Peyer's patch (tissue), 4 donors: ENCODE measurements around the gene KCNIP4. TPM values are rescaled to one million over a fixed set of nuclear protein-coding genes. Genes with fewer than 3 reads are reported as not detected.

ENCODE experiments used
- DNase-seq, 3 donors: peaks; one replicate each; pipeline ENCODE4 v3.0.0-alpha.2; 2017 to 2019
- H3K27ac ChIP-seq, 4 donors: fragments of 200-600 bp; sonication (generic); one replicate each; pipeline ENCODE4 v1.5.1; 2016 to 2019
- H3K27me3 ChIP-seq, 2 donors: fragments of 200-600 bp; sonication (generic); one replicate each; pipeline ENCODE4 v1.5.1; 2019
- H3K36me3 ChIP-seq, 3 donors: fragments of 200-600 bp; sonication (generic); one replicate each; pipeline ENCODE4 v1.5.1; 2016 to 2019
- H3K4me1 ChIP-seq, 4 donors: fragments of 200-600 bp; sonication (generic); one replicate each; pipeline ENCODE4 v1.5.1; 2016 to 2019
- H3K4me3 ChIP-seq, 4 donors: fragments of 200-600 bp; sonication (generic); 1 replicate in 3 of 4; 2 replicates in 1 of 4; pipeline ENCODE4 v1.5.1; 2016 to 2019; ENCODE audit warnings: mild to moderate bottlenecking in 1 of 4
- H3K9me3 ChIP-seq, 4 donors: fragments of 200-600 bp; sonication (generic); one replicate each; pipeline ENCODE4 v1.5.1; 2016 to 2019; ENCODE audit warnings: mild to moderate bottlenecking in 1 of 4
- POLR2A ChIP-seq, 2 donors: fragments of 450-650 bp; IDR thresholded peaks; one replicate each; pipeline ENCODE4 v1.5.1; 2017; ENCODE audit warnings: antibody characterized with exemption in 2 of 2, mild to moderate bottlenecking in 2 of 2, moderate library complexity in 2 of 2
- total RNA-seq, 4 donors: library from RNA; depleted of rRNA; stranded (reverse); fragments of >200 nt; gene quantifications; one replicate each; pipeline ENCODE4 v1.1.0, GENCODE V29; 2016
- TF ChIP-seq, protein P1 (sequence below), 6 experiments: fragments of 450-650 bp in 4 of 6; fragments of 200-600 bp in 2 of 6; sonication (generic) in 1 of 6; IDR thresholded peaks; one replicate each; pipeline ENCODE4 v1.5.1; 2017 to 2019; ENCODE audit warnings: antibody characterized with exemption in 6 of 6, mild to moderate bottlenecking in 3 of 6, moderate library complexity in 1 of 6

Gene KCNIP4
- total RNA-seq, 4 donors from 2014 or later, result 2.8 TPM; not detected in 3

DNA sequence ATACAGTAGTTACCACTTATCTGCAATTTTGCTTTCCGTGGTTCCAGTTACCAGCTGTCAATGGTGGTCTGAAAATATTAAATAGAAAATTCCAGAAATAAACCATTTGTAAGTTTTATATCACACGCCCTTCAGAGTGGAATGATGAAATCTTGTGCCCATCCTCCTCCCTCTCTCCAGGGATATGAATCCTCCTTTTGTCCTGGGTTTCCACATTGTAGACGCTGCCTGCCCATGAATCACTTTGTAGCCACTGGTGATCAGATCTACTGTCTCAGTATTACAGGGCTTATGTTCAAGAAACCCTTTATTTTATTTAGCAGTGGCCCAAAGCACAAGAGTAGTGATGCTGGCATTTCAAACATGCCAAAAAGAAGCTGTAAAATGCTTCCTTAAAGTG is 198.6 kb downstream of the KCNIP4 start:
- Histone ChIP-seq H3K36me3 (no peaks in the 10 kb centered on the region), H3K27me3 (no peaks in the 10 kb centered on the region), H3K4me3 (no peak overlapping the region), H3K9me3 (no peaks in the 10 kb centered on the region), H3K27ac (no peak overlapping the region), H3K4me1 (no peaks in the 10 kb centered on the region)
- no peak for TF ChIP-seq POLR2A (IDR thresholded peaks at IDR 0.05)
- TF ChIP-seq, protein P1, sequence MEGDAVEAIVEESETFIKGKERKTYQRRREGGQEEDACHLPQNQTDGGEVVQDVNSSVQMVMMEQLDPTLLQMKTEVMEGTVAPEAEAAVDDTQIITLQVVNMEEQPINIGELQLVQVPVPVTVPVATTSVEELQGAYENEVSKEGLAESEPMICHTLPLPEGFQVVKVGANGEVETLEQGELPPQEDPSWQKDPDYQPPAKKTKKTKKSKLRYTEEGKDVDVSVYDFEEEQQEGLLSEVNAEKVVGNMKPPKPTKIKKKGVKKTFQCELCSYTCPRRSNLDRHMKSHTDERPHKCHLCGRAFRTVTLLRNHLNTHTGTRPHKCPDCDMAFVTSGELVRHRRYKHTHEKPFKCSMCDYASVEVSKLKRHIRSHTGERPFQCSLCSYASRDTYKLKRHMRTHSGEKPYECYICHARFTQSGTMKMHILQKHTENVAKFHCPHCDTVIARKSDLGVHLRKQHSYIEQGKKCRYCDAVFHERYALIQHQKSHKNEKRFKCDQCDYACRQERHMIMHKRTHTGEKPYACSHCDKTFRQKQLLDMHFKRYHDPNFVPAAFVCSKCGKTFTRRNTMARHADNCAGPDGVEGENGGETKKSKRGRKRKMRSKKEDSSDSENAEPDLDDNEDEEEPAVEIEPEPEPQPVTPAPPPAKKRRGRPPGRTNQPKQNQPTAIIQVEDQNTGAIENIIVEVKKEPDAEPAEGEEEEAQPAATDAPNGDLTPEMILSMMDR (IDR thresholded peaks at IDR 0.05), result no peak
- DNase-seq, result no peak

DNA sequence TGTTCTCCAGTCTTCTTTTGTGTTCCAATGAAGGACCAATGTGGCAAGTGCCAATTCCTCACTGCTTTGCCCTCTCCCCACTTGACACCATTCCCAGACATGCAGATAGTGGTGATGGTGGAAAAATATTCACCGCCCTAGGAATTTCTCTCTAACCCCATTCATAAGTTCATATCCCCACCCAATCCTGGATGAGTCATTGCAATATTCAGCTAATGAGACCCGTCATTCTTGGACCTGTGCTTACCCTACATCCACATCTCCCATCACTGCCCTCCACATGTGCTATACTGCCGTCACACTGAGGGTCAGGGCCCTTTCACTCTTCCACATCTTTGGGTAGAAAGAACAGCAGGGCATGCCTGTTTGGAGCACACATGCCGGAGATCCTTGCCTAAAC is 199.2 kb downstream of the KCNIP4 start:
- no peak for DNase-seq
- H3K36me3 ChIP-seq, result no peaks in the 10 kb centered on the region
- TF ChIP-seq, protein P1 (IDR thresholded peaks at IDR 0.05), result no peak
- no peak overlapping the region for H3K27ac ChIP-seq
- H3K27me3 ChIP-seq, result no peaks in the 10 kb centered on the region
- no peaks in the 10 kb centered on the region for H3K4me1 ChIP-seq
- no peak overlapping the region for H3K4me3 ChIP-seq
- H3K9me3 ChIP-seq, result no peaks in the 10 kb centered on the region

DNA sequence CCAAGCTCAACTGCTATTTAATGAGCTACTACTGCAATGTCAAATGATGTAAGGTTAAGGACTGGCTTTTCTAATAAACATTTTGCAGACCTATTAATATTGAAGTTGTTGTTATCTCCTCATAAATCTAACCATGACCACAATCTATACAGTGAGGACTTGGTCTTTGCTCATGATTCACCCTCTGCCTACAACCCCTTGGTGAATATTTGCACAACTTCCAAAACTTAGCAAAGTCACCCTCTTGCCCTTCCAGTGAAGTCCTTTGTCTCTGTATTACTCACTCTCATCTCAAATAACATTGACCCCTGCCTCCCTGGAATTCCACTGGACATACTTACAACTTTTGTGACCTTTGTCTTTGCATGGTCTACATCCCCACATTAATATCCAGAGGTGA is 204.5 kb downstream of the KCNIP4 start:
- no peaks in the 10 kb centered on the region for H3K27me3 ChIP-seq
- no peak for TF ChIP-seq POLR2A (IDR thresholded peaks at IDR 0.05)
- TF ChIP-seq, protein P1 (IDR thresholded peaks at IDR 0.05), result no peak
- no peaks in the 10 kb centered on the region for H3K9me3 ChIP-seq
- H3K27ac ChIP-seq, result no peak overlapping the region
- no peaks in the 10 kb centered on the region for H3K36me3 ChIP-seq
- no peaks in the 10 kb centered on the region for H3K4me1 ChIP-seq
- DNase-seq, result no peak
- no peak overlapping the region for H3K4me3 ChIP-seq

DNA sequence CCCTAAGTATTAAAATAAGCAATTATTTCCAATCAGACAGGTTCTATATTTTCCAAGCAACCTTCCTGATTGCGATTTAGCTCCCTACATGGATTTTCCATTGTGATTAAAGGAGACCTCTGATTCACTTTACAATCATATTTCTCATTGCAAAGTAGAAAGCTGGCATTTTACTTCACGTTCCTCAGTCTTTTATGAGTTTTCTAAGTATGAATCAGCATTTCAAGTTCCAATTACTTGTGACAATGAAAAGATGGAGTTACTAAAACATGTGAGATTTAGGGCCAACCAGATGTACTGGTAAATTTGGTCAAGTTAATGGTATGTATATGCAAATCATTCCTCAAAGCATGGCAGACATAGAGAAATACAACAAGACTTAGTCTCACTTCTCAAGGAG is 206.2 kb downstream of the KCNIP4 start:
- Histone ChIP-seq H3K27ac (no peak overlapping the region), H3K4me3 (no peak overlapping the region), H3K27me3 (no peaks in the 10 kb centered on the region), H3K4me1 (no peaks in the 10 kb centered on the region), H3K9me3 (no peaks in the 10 kb centered on the region), H3K36me3 (no peaks in the 10 kb centered on the region)
- TF ChIP-seq, protein P1 (IDR thresholded peaks at IDR 0.05), result no peak
- DNase-seq, result no peak

DNA sequence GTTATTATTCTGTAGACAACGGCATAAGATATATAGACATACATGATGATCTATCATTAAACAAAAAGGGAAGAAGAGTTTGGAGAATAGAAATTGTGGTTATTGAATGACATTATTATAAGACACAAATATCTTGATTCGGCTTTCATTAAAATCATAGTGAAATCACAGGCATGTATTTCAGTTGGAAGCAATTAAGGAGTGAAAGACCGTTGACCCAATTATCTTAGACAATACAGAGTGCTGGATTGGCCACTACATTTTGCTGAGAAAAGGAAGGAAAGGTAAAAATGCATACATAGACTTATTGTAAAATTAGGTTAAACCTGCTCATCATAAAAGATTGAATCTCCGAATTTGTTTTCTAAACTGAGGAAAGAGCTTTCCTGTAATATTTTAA is 209.8 kb downstream of the KCNIP4 start:
- DNase-seq, result no peak
- H3K9me3 ChIP-seq, result no peaks in the 10 kb centered on the region
- no peaks in the 10 kb centered on the region for H3K4me1 ChIP-seq
- no peaks in the 10 kb centered on the region for H3K36me3 ChIP-seq
- no peak overlapping the region for H3K27ac ChIP-seq
- TF ChIP-seq, protein P1 (IDR thresholded peaks at IDR 0.05), result no peak
- TF ChIP-seq POLR2A (IDR thresholded peaks at IDR 0.05), result no peak
- H3K4me3 ChIP-seq, result no peak overlapping the region
- H3K27me3 ChIP-seq, result no peaks in the 10 kb centered on the region

DNA sequence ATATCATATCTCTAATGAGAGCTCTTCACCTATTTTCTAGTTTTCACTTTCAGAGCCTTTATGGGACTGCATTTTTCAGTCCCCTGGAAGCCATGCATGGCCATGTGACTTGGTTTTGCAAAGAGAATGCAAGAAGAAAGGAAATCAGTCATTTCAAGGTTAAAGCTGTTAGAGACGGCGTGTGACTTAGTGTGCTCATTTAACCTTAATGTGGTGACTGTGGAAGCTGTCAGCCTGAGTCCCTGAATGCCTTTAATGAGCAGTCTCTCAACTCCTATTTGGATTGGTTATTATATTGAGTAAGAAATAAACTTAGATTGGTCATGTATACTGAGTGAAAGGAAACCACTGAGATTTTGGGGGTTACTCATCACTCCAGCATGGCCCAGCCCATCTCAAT is 212.7 kb downstream of the KCNIP4 start:
- H3K27me3 ChIP-seq, result no peaks in the 10 kb centered on the region
- DNase-seq, result no peak
- H3K9me3 ChIP-seq, result no peaks in the 10 kb centered on the region
- no peak overlapping the region for H3K4me3 ChIP-seq
- H3K27ac ChIP-seq, result no peak overlapping the region
- TF ChIP-seq, protein P1 (IDR thresholded peaks at IDR 0.05), result no peak
- TF ChIP-seq POLR2A (IDR thresholded peaks at IDR 0.05), result no peak
- H3K36me3 ChIP-seq, result no peaks in the 10 kb centered on the region
- H3K4me1 ChIP-seq, result no peaks in the 10 kb centered on the region
